H1 (cell line): Measurements from ENCODE around the gene MYL6. TPM values are rescaled to one million over a fixed set of nuclear protein-coding genes. Genes with fewer than 3 reads are reported as not detected.

Source experiments
- CTCF ChIA-PET: fragments of 300-600 bp; sonication (Branson Sonifier 250); formaldehyde crosslinking; loops from one replicate; lab custom pipeline; 2021; ENCODE audit not compliant: partially characterized antibody; lab: Charles Lee
- POLR2A ChIA-PET: fragments of 300-600 bp; sonication (Branson Sonifier 250); formaldehyde crosslinking; loops from one replicate; lab custom pipeline; 2021; ENCODE audit warnings: inconsistent platforms; ENCODE audit not compliant: partially characterized antibody; lab: Charles Lee
- DNase-seq, 2 experiments: peaks; one replicate each; pipeline versions ENCODE4 v3.0.0 to v3.0.0-alpha.2; 2010 to 2022; ENCODE audit warnings: low spot score in 2 of 2, low read depth in 1 of 2, mixed read lengths in 1 of 2
- FAIRE-seq: peaks from 2 replicates; lab custom pipeline; 2011; peaks lifted over from hg19 to GRCh38; lab: Jason Lieb, UNC
- H2AFZ ChIP-seq: 2 replicates; pipeline ENCODE4 v1.8.1; 2012; ENCODE audit warnings: low read length, inconsistent platforms
- H2AK5ac ChIP-seq: 2 replicates; pipeline ENCODE4 v1.6.1; 2013; ENCODE audit warnings: low read depth, low read length
- H2BK120ac ChIP-seq: replicated peaks from 2 replicates; pipeline ENCODE3; 2013; ENCODE audit warnings: low read depth, low read length, inconsistent platforms
- H2BK12ac ChIP-seq: 2 replicates; pipeline ENCODE4 v1.6.1; 2013; ENCODE audit warnings: low read depth, low read length
- H2BK15ac ChIP-seq: 2 replicates; pipeline ENCODE4 v1.6.1; 2013; ENCODE audit warnings: low read length
- H2BK20ac ChIP-seq: 2 replicates; pipeline ENCODE4 v1.6.1; 2013; ENCODE audit warnings: low read length
- H2BK5ac ChIP-seq: 2 replicates; pipeline ENCODE4 v1.6.1; 2013; ENCODE audit warnings: low read depth, low read length
- H3K14ac ChIP-seq: 2 replicates; pipeline ENCODE4 v1.6.1; 2013; ENCODE audit warnings: inconsistent platforms; ENCODE audit not compliant: insufficient read length
- H3K18ac ChIP-seq: 2 replicates; pipeline ENCODE4 v1.6.1; 2013; ENCODE audit warnings: low read length; ENCODE audit errors: extremely low read depth
- H3K23ac ChIP-seq: 2 replicates; pipeline ENCODE4 v1.6.1; 2013; ENCODE audit warnings: inconsistent platforms; ENCODE audit not compliant: insufficient read length
- H3K23me2 ChIP-seq: 2 replicates; pipeline ENCODE4 v1.6.1; 2013; ENCODE audit warnings: low read depth, low read length
- H3K27ac ChIP-seq: 2 replicates; pipeline ENCODE4 v1.6.1; 2011; ENCODE audit warnings: low read depth, low read length, inconsistent platforms
- H3K27me3 ChIP-seq, 4 experiments: replicated peaks in 1 of 4; 1 replicate in 1 of 4; 2 replicates in 3 of 4; pipeline versions ENCODE4 v1.6.1 to v1.8.1; 2011 to 2013; ENCODE audit warnings: low read length in 3 of 4, mild to moderate bottlenecking in 3 of 4, inconsistent platforms in 2 of 4, mixed read lengths in 2 of 4, moderate library complexity in 1 of 4; ENCODE audit not compliant: control insufficient read depth in 3 of 4, insufficient read depth in 3 of 4; ENCODE audit errors: extremely low read depth in 1 of 4
- H3K36me3 ChIP-seq, 4 experiments: 2 replicates each; pipeline versions ENCODE4 v1.6.1 to v1.8.1; 2011 to 2013; ENCODE audit warnings: mild to moderate bottlenecking in 4 of 4, low read length in 3 of 4, moderate library complexity in 2 of 4, control low read depth in 1 of 4, inconsistent platforms in 1 of 4; ENCODE audit not compliant: insufficient read depth in 4 of 4, control insufficient read depth in 2 of 4
- H3K4ac ChIP-seq: replicated peaks from 2 replicates; pipeline ENCODE3; 2013; ENCODE audit warnings: low read length, low read depth, mixed read lengths, inconsistent platforms; ENCODE audit not compliant: insufficient read length
- H3K4me1 ChIP-seq, 4 experiments: replicated peaks in 1 of 4; 1 replicate in 1 of 4; 2 replicates in 3 of 4; pipeline versions ENCODE4 v1.6.1 to v1.8.1; 2011 to 2013; ENCODE audit warnings: low read length in 3 of 4, inconsistent platforms in 2 of 4, mixed read lengths in 1 of 4; ENCODE audit not compliant: insufficient read depth in 4 of 4, control insufficient read depth in 3 of 4
- H3K4me2 ChIP-seq, 2 experiments: 2 replicates each; pipeline versions ENCODE4 v1.6.1 to v1.8.1; 2011 to 2013; ENCODE audit warnings: low read depth in 2 of 2, low read length in 2 of 2, control low read depth in 1 of 2, inconsistent platforms in 1 of 2, mild to moderate bottlenecking in 1 of 2; ENCODE audit not compliant: insufficient read depth in 1 of 2
- H3K4me3 ChIP-seq, 4 experiments: fragments of 200-600, 300-600 bp in 1 of 4; sonication (generic), shearing (Covaris generic), sonication (Bioruptor Twin) in 1 of 4; 2 replicates each; pipeline versions ENCODE4 v1.5.1 to v1.8.1; 2011 to 2016; ENCODE audit warnings: low read length in 4 of 4, low read depth in 3 of 4, control low read depth in 2 of 4, inconsistent platforms in 2 of 4, mild to moderate bottlenecking in 2 of 4, mixed read lengths in 1 of 4, moderate library complexity in 1 of 4; ENCODE audit not compliant: insufficient read depth in 2 of 4; ENCODE audit errors: extremely low read depth in 1 of 4
- H3K56ac ChIP-seq: replicated peaks from 2 replicates; pipeline ENCODE3; 2013; ENCODE audit warnings: low read depth, mild to moderate bottlenecking, mixed read lengths, low read length, inconsistent platforms; ENCODE audit not compliant: insufficient read length
- H3K79me1 ChIP-seq: 2 replicates; pipeline ENCODE4 v1.6.1; 2013; ENCODE audit warnings: low read depth, low read length, control low read depth
- H3K79me2 ChIP-seq, 2 experiments: 2 replicates each; pipeline versions ENCODE4 v1.6.1 to v1.8.1; 2012 to 2013; ENCODE audit warnings: low read length in 2 of 2, mild to moderate bottlenecking in 2 of 2, inconsistent platforms in 1 of 2; ENCODE audit not compliant: insufficient read depth in 2 of 2, control insufficient read depth in 1 of 2
- H3K9ac ChIP-seq, 4 experiments: replicated peaks in 1 of 4; 1 replicate in 1 of 4; 2 replicates in 3 of 4; pipeline versions ENCODE4 v1.6.1 to v1.8.1; 2011 to 2013; ENCODE audit warnings: low read depth in 3 of 4, low read length in 3 of 4, control low read depth in 2 of 4, mild to moderate bottlenecking in 2 of 4, moderate library complexity in 2 of 4, inconsistent platforms in 1 of 4; ENCODE audit errors: extremely low read depth in 1 of 4
- H3K9me3 ChIP-seq, 2 experiments: 2 replicates each; pipeline versions ENCODE4 v1.6.1 to v1.8.1; 2012 to 2013; ENCODE audit warnings: mild to moderate bottlenecking in 2 of 2, moderate library complexity in 2 of 2, control low read depth in 1 of 2, inconsistent platforms in 1 of 2, low read depth in 1 of 2, low read length in 1 of 2, mixed read lengths in 1 of 2; ENCODE audit not compliant: insufficient read depth in 2 of 2
- H4K20me1 ChIP-seq, 2 experiments: replicated peaks in 1 of 2; 2 replicates each; pipeline versions ENCODE3 to v1.8.1; 2011 to 2013; ENCODE audit warnings: inconsistent platforms in 2 of 2, low read length in 2 of 2, mild to moderate bottlenecking in 1 of 2; ENCODE audit not compliant: insufficient read depth in 2 of 2, control insufficient read depth in 1 of 2
- H4K5ac ChIP-seq: 2 replicates; pipeline ENCODE4 v1.6.1; 2013; ENCODE audit warnings: low read length, low read depth, mixed read lengths, inconsistent platforms; ENCODE audit not compliant: insufficient read length
- H4K8ac ChIP-seq: 2 replicates; pipeline ENCODE4 v1.8.0; 2013; ENCODE audit warnings: mild to moderate bottlenecking, moderate library complexity, low read length, inconsistent platforms; ENCODE audit not compliant: insufficient read depth; ENCODE audit errors: extremely low read depth
- H4K91ac ChIP-seq: replicated peaks from 2 replicates; pipeline ENCODE3; 2013; ENCODE audit warnings: low read length, mixed read lengths, inconsistent platforms; ENCODE audit not compliant: insufficient read length
- ASH2L ChIP-seq: fragments of 200-600, 300-600 bp; sonication (generic); IDR thresholded peaks from one replicate; pipeline ENCODE4 v1.7.1; 2017; ENCODE audit warnings: low read length
- ATF2 ChIP-seq: IDR thresholded peaks from 2 replicates; pipeline ENCODE4 v1.6.1; 2012; ENCODE audit warnings: low read length, inconsistent platforms
- E2F6 ChIP-seq: IDR thresholded peaks from 2 replicates; pipeline ENCODE4 v1.6.1; 2012; ENCODE audit warnings: inconsistent platforms
- FOSL1 ChIP-seq: IDR thresholded peaks from 2 replicates; pipeline ENCODE4 v1.6.1; 2011; ENCODE audit warnings: mild to moderate bottlenecking, low read depth, low read length, moderate library complexity; ENCODE audit not compliant: insufficient read depth
- HDAC6 ChIP-seq: IDR thresholded peaks from one replicate; pipeline ENCODE4 v1.7.1; 2012; ENCODE audit warnings: low read depth, mild to moderate bottlenecking, inconsistent platforms, low read length, moderate library complexity
- KDM5A ChIP-seq: fragments of 200-600 bp; IDR thresholded peaks from 2 replicates; pipeline ENCODE4 v1.7.1; 2012; ENCODE audit warnings: mild to moderate bottlenecking, low read length, inconsistent platforms, mixed read lengths
- NANOG ChIP-seq: IDR thresholded peaks from 2 replicates; pipeline ENCODE4 v1.6.1; 2011; ENCODE audit warnings: low read length, low read depth, mild to moderate bottlenecking, inconsistent platforms; ENCODE audit not compliant: insufficient read depth, poor library complexity, severe bottlenecking
- SP1 ChIP-seq: IDR thresholded peaks from 2 replicates; pipeline ENCODE4 v1.6.1; 2011; ENCODE audit warnings: low read depth, low read length
- SRF ChIP-seq: IDR thresholded peaks from 2 replicates; pipeline ENCODE4 v1.6.1; 2011; ENCODE audit warnings: mild to moderate bottlenecking, low read depth, low read length, moderate library complexity
- TAF1 ChIP-seq: IDR thresholded peaks from 2 replicates; pipeline ENCODE4 v1.6.1; 2011; ENCODE audit warnings: mild to moderate bottlenecking, low read depth, low read length
- WGBS, 2 experiments: shearing (Covaris generic) in 1 of 2; methylation state at CpG; one replicate each; pipeline versions ENCODE4 v1.1.6 to v1.1.7; 2013 to 2015; ENCODE audit warnings: low lambda C conversion rate in 2 of 2, mixed read lengths in 2 of 2, inconsistent platforms in 1 of 2, low coverage in 1 of 2, missing lambda C conversion rate in 1 of 2; ENCODE audit not compliant: insufficient replicate concordance in 2 of 2, insufficient coverage in 1 of 2, insufficient read length in 1 of 2; ENCODE audit errors: extremely low coverage in 1 of 2, missing lambda C conversion rate in 1 of 2; 5-methylcytosine and 5-hydroxymethylcytosine counted together
- polyA plus RNA-seq, 7 experiments: library from polyadenylated mRNA; depleted of rRNA in 3 of 7; stranded (reverse) in 5 of 7; unstranded in 2 of 7; fragments of >200 nt in 5 of 7; fragments of 200-250 nt in 2 of 7; gene quantifications; 1 replicate in 5 of 7; 2 replicates in 1 of 7; 4 replicates in 1 of 7; pipeline versions ENCODE4 v1.2.1 to v1.2.3, GENCODE V29; 2011 to 2013; ENCODE audit warnings: missing spikeins in 2 of 7, mixed read lengths in 2 of 7
- total RNA-seq: library from RNA; stranded (reverse); fragmentation: NEBNext Ultra II Directional; extraction: Animal tissue kit (Norgen Biotek cat#: 25700); gene quantifications from 2 replicates; pipeline ENCODE4 v1.2.1, GENCODE V29; 2021

Gene MYL6
- total and polyA plus RNA-seq, 2 of the 8 experiments (the other 6 are each of a cell fraction or from before 2014, with no cell fraction given) = 1,130 to 2,279 TPM

GRCh38 chr12:56141946-56142784 lies 16.0 kb upstream of the MYL6 start:
- no peak overlapping the region for H3K56ac ChIP-seq
- TF ChIP-seq NANOG = no peak
- no peak for TF ChIP-seq HDAC6
- no peak for TF ChIP-seq ATF2
- TF ChIP-seq FOSL1 = no peak
- TF ChIP-seq TAF1 = no peak
- no peak for TF ChIP-seq E2F6
- no peak for TF ChIP-seq KDM5A
- TF ChIP-seq SP1 = no peak
- no peak for TF ChIP-seq ASH2L
- TF ChIP-seq SRF = no peak

More at GRCh38 chr12:56141946-56142784, 16.0 kb upstream of the MYL6 start:
- H3K18ac ChIP-seq = no peak overlapping the region
- H4K20me1 ChIP-seq = no peaks in the 10 kb centered on the region
- no peak overlapping the region for H4K91ac ChIP-seq
- H3K79me1 ChIP-seq = no peaks in the 10 kb centered on the region
- no peak overlapping the region for H2AK5ac ChIP-seq
- POLR2A ChIA-PET = interaction anchor here (0.7 to 6.5 kb wide), 7 partner anchors 8 to 106 kb away, joined by 3 to 43 read pairs (median 3); partner anchors contain the start of genes MYL6B, RPL41 and ZC3H10
- H2BK20ac ChIP-seq = no peak overlapping the region
- no peak overlapping the region for H3K4ac ChIP-seq
- H4K8ac ChIP-seq = no peak overlapping the region
- H2BK5ac ChIP-seq = no peak overlapping the region
- H3K27me3 ChIP-seq = no peaks in the 10 kb centered on the region
- H2BK120ac ChIP-seq = no peak overlapping the region
- no peaks in the 10 kb centered on the region for H3K79me2 ChIP-seq
- no peaks in the 10 kb centered on the region for H3K4me1 ChIP-seq
- H3K23me2 ChIP-seq = no peaks in the 10 kb centered on the region
- H2BK15ac ChIP-seq = no peak overlapping the region
- no peak overlapping the region for H3K27ac ChIP-seq
- no peak overlapping the region for H2AFZ ChIP-seq
- no peak for DNase-seq
- H2BK12ac ChIP-seq = no peak overlapping the region
- H3K23ac ChIP-seq = no peak overlapping the region
- no peak overlapping the region for H3K4me3 ChIP-seq
- no peak overlapping the region for H4K5ac ChIP-seq
- H3K36me3 ChIP-seq = peaks cover 29 to 69% (median 58%) of the 10 kb centered on the region in 4 experiments
- no peak overlapping the region for H3K4me2 ChIP-seq
- no peaks in the 10 kb centered on the region for H3K9me3 ChIP-seq
- CTCF ChIA-PET = interaction anchor here (0.5 to 3.5 kb wide), 10 partner anchors 9 to 34 kb away, joined by 3 to 19 read pairs (median 3); partner anchors contain the start of genes ESYT1 and ZC3H10
- WGBS, 2 experiments = 94% methylated on average over 17 of the region's 19 CpGs; no CpG with 5 or more reads in 1 of the 2 experiments
- no peak overlapping the region for H3K14ac ChIP-seq
- FAIRE-seq = no peak
- no peak overlapping the region for H3K9ac ChIP-seq
